Right atrium auricular region (tissue), 2 donors: ENCODE measurements around the gene D2HGDH. TPM values are rescaled to one million over a fixed set of nuclear protein-coding genes. Genes with fewer than 3 reads are reported as not detected.
"Not testable (repeated sequence)": the region's sequence is repeated elsewhere in the genome, so short reads cannot be mapped to it uniquely, and the experiment has no call there.

ENCODE experiments used
- DNase-seq: peaks from one replicate; pipeline ENCODE4 v3.0.0-alpha.2; 2019; ENCODE audit warnings: low spot score
- H3K27ac ChIP-seq, 2 donors: fragments of 200-600 bp; sonication (generic); 1 replicate in 1 of 2; 2 replicates in 1 of 2; pipeline ENCODE4 v1.5.1; 2016 to 2019
- H3K27me3 ChIP-seq, 2 donors: fragments of 200-600 bp; sonication (generic); one replicate each; pipeline versions ENCODE4 v1.5.1 to v1.6.0; 2017 to 2019
- H3K36me3 ChIP-seq: fragments of 200-600 bp; sonication (generic); one replicate; pipeline ENCODE4 v1.5.1; 2016
- H3K4me1 ChIP-seq, 2 donors: fragments of 200-600 bp; sonication (generic); one replicate each; pipeline versions ENCODE4 v1.5.1 to v1.6.0; 2017 to 2019
- H3K4me3 ChIP-seq, 2 donors: fragments of 200-600 bp; sonication (generic); 1 replicate in 1 of 2; 2 replicates in 1 of 2; pipeline ENCODE4 v1.5.1; 2017 to 2019; ENCODE audit warnings: mild to moderate bottlenecking in 1 of 2, moderate library complexity in 1 of 2
- H3K9me3 ChIP-seq, 2 donors: fragments of 200-600 bp; sonication (generic); one replicate each; pipeline ENCODE4 v1.5.1; 2019
- CTCF ChIP-seq, 2 donors: fragments of 200-600 bp; sonication (generic); IDR thresholded peaks; one replicate each; pipeline ENCODE4 v1.5.1; 2019; ENCODE audit warnings: antibody characterized with exemption in 2 of 2
- total RNA-seq, 2 donors: library from RNA; depleted of rRNA; stranded (reverse); fragments of >200 nt; gene quantifications; one replicate each; pipeline ENCODE4 v1.1.0, GENCODE V29; 2016

The D2HGDH gene
- total RNA-seq, 2 donors from 2014 or later = 7.5 to 11.7 TPM

- H3K36me3 ChIP-seq = peaks cover 5% of the 10 kb centered on the region
- no peaks in the 10 kb centered on the region for H3K27me3 ChIP-seq
- H3K4me3 ChIP-seq = no peak overlapping the region
- H3K9me3 ChIP-seq = no peaks in the 10 kb centered on the region
- no peak for DNase-seq
- TF ChIP-seq CTCF (IDR thresholded peaks at IDR 0.05) = no peak
- no peak overlapping the region for H3K27ac ChIP-seq
- peaks cover 0 to 7% of the 10 kb centered on the region in 2 donors for H3K4me1 ChIP-seq
Measured at GRCh38 chr2:241739651-241740050, 5.2 kb downstream of the D2HGDH start.

DNA sequence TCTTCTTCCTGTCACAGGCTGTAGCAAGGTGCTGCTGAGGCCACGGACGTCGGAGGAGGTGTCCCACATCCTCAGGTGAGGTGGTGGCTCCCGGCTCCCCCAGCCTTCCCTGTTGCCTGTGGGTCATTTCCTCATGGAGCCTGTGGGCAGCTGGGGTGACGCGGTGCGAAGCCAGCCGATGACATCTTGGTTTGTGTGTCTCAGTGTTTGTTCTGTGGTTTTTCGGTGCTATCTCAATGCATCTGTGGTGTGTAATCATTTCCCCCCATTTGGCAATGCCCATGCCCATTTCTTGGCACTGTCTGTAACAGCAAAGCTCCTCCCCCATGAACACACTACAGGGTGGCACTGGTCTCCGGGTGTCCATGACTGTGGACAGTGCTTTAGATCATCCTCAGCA, 6.6 kb downstream of the D2HGDH start:
- H3K36me3 ChIP-seq = peaks cover 17% of the 10 kb centered on the region
- H3K27me3 ChIP-seq = no peaks in the 10 kb centered on the region
- no peak for TF ChIP-seq CTCF (IDR thresholded peaks at IDR 0.05)

GRCh38 chr2:241742320-241742939, 8.0 kb downstream of the D2HGDH start:
- H3K4me3 ChIP-seq = no peak overlapping the region
- no peaks in the 10 kb centered on the region for H3K27me3 ChIP-seq
- peaks cover 17% of the 10 kb centered on the region for H3K36me3 ChIP-seq
- DNase-seq = no peak
- no peaks in the 10 kb centered on the region for H3K9me3 ChIP-seq
- no peak overlapping the region for H3K27ac ChIP-seq
- no peaks in the 10 kb centered on the region for H3K4me1 ChIP-seq
- TF ChIP-seq CTCF (IDR thresholded peaks at IDR 0.05) = no peak

More for the DNA sequence above, 6.6 kb downstream of the D2HGDH start:
- no peak for DNase-seq
- Histone ChIP-seq H3K9me3 (no peaks in the 10 kb centered on the region), H3K27ac (no peak overlapping the region), H3K4me3 (no peak overlapping the region), H3K4me1 (peaks cover 0 to under 1% of the 10 kb centered on the region in 2 donors)

DNA sequence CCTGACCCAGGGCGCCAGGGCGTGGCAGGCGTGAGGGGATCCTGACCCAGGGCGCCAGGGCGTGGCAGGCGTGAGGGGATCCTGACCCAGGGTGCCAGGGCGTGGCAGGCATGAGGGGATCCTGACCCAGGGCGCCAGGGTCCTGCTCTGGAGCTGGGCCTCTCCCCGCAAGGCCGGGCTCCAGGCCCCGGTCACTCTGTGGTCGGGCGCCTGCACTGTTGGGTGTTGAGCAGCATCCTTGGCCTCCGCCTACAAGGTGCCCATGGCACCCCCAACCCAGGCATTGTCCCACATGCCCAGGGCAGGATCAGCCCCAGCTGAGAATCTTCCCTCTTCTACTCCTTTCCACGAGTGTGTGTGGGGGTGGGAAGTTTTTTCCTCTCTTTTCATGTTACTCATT, 8.6 kb downstream of the D2HGDH start:
- H3K9me3 ChIP-seq, DNase-seq, H3K4me3 ChIP-seq, H3K4me1 ChIP-seq, H3K27ac ChIP-seq, H3K27me3 ChIP-seq: not testable (repeated sequence)
- H3K36me3 ChIP-seq = peaks cover 17% of the 10 kb centered on the region

DNA sequence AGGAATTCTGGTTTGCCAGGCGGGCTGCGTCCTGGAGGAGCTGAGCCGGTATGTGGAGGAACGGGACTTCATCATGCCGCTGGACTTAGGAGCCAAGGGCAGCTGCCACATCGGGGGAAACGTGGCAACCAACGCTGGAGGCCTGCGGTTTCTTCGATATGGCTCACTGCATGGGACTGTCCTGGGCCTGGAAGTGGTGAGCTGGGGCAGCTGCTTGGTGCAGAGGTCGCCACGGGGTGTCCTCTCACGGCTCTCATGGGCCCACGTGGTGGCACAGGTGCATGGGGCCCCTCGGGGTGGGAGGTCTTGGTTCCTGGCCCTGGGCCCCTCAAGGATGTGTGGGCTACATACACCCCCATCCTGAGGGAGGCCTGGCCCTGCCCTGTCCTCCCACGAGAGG, 9.2 kb downstream of the D2HGDH start:
- no peak for TF ChIP-seq CTCF (IDR thresholded peaks at IDR 0.05)

DNA sequence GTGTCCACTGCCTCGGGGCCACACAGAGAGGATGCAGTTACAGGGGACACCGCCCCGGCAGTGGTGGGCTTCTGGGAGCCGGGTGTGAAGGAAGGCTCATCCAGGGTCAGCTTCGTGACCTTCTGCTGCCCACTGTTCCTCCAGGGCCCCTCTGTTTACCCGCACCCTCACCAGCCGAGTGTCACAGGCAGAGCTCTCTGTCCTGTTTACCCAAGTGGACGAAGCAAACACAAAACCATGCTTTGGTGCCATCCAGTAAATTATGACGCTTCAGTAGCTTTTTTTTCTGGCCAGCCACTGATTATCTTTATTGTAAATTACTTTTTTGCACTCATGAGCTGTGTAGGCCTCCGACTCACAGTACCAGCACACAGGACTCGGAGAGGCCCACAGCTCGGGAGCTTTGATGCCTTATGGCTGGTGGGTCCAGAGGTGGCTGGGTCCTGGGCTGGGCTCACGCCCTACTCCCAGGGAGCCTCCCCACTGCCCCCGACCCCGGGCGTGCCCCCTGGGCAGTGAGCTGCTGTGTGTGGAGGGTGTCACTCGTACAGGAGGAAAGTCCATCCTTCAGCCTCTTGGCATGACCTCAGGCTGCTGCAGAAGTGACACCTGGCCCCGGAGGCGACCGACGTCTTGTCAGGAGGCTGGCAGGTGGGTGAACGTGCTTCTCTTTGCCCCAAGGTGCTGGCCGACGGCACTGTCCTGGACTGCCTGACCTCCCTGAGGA, 9.8 kb downstream of the D2HGDH start:
- no peak for DNase-seq
- Histone ChIP-seq H3K9me3 (no peaks in the 10 kb centered on the region), H3K4me3 (no peak overlapping the region), H3K36me3 (peaks cover 23% of the 10 kb centered on the region), H3K27me3 (no peaks in the 10 kb centered on the region), H3K4me1 (no peaks in the 10 kb centered on the region), H3K27ac (no peak overlapping the region)
- TF ChIP-seq CTCF (IDR thresholded peaks at IDR 0.05) = no peak

More for the DNA sequence above, 9.2 kb downstream of the D2HGDH start:
- no peak for DNase-seq
- H3K27me3 ChIP-seq = no peaks in the 10 kb centered on the region
- H3K9me3 ChIP-seq = no peaks in the 10 kb centered on the region
- H3K36me3 ChIP-seq = peaks cover 17% of the 10 kb centered on the region
- H3K4me1 ChIP-seq = no peaks in the 10 kb centered on the region
- no peak overlapping the region for H3K4me3 ChIP-seq
- H3K27ac ChIP-seq = no peak overlapping the region
